Measurements from ENCODE around the gene PRKCZ. TPM values are rescaled to one million over a fixed set of nuclear protein-coding genes. Genes with fewer than 3 reads are reported as not detected.

PRKCZ gene
- total and polyA plus RNA-seq, 2 experiments from 2014 or later, result 26.2 to 36.9 TPM

GRCh38 chr1:2101946-2102345 is 51.7 kb downstream of the PRKCZ start (continued):
- no peak for TF ChIP-seq ETS1 (IDR thresholded peaks at IDR 0.05)
- no peak for TF ChIP-seq ZNF331 (CRISPR knock-in tag; IDR thresholded peaks at IDR 0.05; ENCODE audit: low read depth)
- TF ChIP-seq STAT1 (IDR thresholded peaks at IDR 0.05; ENCODE audit: unreplicated experiment), result no peak

GRCh38 chr1:2102753-2103152 is 52.5 kb downstream of the PRKCZ start:
- TF ChIP-seq ZNF114 (CRISPR knock-in tag; IDR thresholded peaks at IDR 0.05) (no peak), NANOG (IDR thresholded peaks at IDR 0.05; ENCODE audit: borderline replicate concordance) (no peak), ETS1 (IDR thresholded peaks at IDR 0.05) (no peak), ZNF331 (CRISPR knock-in tag; IDR thresholded peaks at IDR 0.05; ENCODE audit: low read depth) (no peak), REST (IDR thresholded peaks at IDR 0.05; ENCODE audit: unreplicated experiment) (no peak)
- Mint-ChIP-seq H3K36me3 (ENCODE audit: low read depth) (peaks cover 20% of the 10 kb centered on the region), H3K27me3 (ENCODE audit: insufficient read depth, low read depth, poor library complexity) (peaks cover 7% of the 10 kb centered on the region), H3K4me1 (peaks cover 11% of the 10 kb centered on the region), H3K27ac (no peak overlapping the region), H3K4me3 (no peak overlapping the region), H3K9me3 (peaks cover 7% of the 10 kb centered on the region)
- ATAC-seq, result no peak
- Histone ChIP-seq H4K20me1 (replicated peaks; ENCODE audit: insufficient read depth) (peaks cover 2% of the 10 kb centered on the region; the same call in 1 of the 2 replicates), H3K9me2 (ENCODE audit: insufficient read depth) (no peaks in the 10 kb centered on the region), H3K79me2 (replicated peaks; ENCODE audit: insufficient read depth) (peaks cover 9% of the 10 kb centered on the region; the same call in 1 of the 2 replicates), H2AFZ (no peak overlapping the region), H3K4me3 (no peak overlapping the region), H3F3A (replicated peaks; ENCODE audit: low read depth) (no peaks in the 10 kb centered on the region), H3K27me3 (ENCODE audit: insufficient read depth) (no peaks in the 10 kb centered on the region), H3K27ac (ENCODE audit: low read depth) (no peak overlapping the region), H3K36me3 (ENCODE audit: insufficient read depth) (no peaks in the 10 kb centered on the region), H3K4me2 (no peak overlapping the region), H3K4me1 (ENCODE audit: insufficient read depth) (no peaks in the 10 kb centered on the region)
- DNase-seq (ENCODE audit: low spot score), result no peak

- Histone ChIP-seq H3F3A (replicated peaks; ENCODE audit: low read depth) (no peaks in the 10 kb centered on the region), H3K27me3 (ENCODE audit: insufficient read depth) (no peaks in the 10 kb centered on the region), H3K9me2 (ENCODE audit: insufficient read depth) (no peaks in the 10 kb centered on the region), H3K36me3 (ENCODE audit: insufficient read depth) (no peaks in the 10 kb centered on the region), H3K27ac (ENCODE audit: low read depth) (0 out of 2 replicates have a peak overlapping the region, but pooled peaks have one; percentile 45), H4K20me1 (replicated peaks; ENCODE audit: insufficient read depth) (peaks cover 2% of the 10 kb centered on the region; the same call in 1 of the 2 replicates), H2AFZ (no peak overlapping the region), H3K79me2 (replicated peaks; ENCODE audit: insufficient read depth) (peaks cover 9% of the 10 kb centered on the region; the same call in 1 of the 2 replicates), H3K4me2 (no peak overlapping the region), H3K4me1 (ENCODE audit: insufficient read depth) (no peaks in the 10 kb centered on the region), H3K4me3 (no peak overlapping the region)
- Mint-ChIP-seq H3K9me3 (peaks cover under 1% of the 10 kb centered on the region; the same call in 1 of the 3 replicates), H3K4me3 (no peak overlapping the region; the same call in 2 of the 3 replicates), H3K27me3 (ENCODE audit: insufficient read depth, low read depth, poor library complexity) (peaks cover 7% of the 10 kb centered on the region), H3K36me3 (ENCODE audit: low read depth) (peaks cover 14% of the 10 kb centered on the region), H3K27ac (no peak overlapping the region), H3K4me1 (peaks cover 11% of the 10 kb centered on the region)
- DNase-seq (ENCODE audit: low spot score) (no peak), ATAC-seq (no peak)
- TF ChIP-seq REST (IDR thresholded peaks at IDR 0.05; ENCODE audit: unreplicated experiment), result no peak
- no peak for TF ChIP-seq ZNF331 (CRISPR knock-in tag; IDR thresholded peaks at IDR 0.05; ENCODE audit: low read depth)
- TF ChIP-seq POLR2AphosphoS5 (IDR thresholded peaks at IDR 0.05; ENCODE audit: low read depth), result no peak
- TF ChIP-seq NANOG (IDR thresholded peaks at IDR 0.05; ENCODE audit: borderline replicate concordance), result no peak
- no peak for TF ChIP-seq STAT1 (IDR thresholded peaks at IDR 0.05; ENCODE audit: unreplicated experiment)
- TF ChIP-seq CTCF (conservative IDR thresholded peaks at IDR 0.05; ENCODE audit: low read depth in 2 of 2), result no peak
- no peak for TF ChIP-seq EZH2phosphoT487 (IDR thresholded peaks at IDR 0.05; ENCODE audit: unreplicated experiment)
Measured at GRCh38 chr1:2103266-2103900, 53.2 kb downstream of the PRKCZ start.
